Adrenal gland (tissue), 5 donors: ENCODE measurements around the gene NRXN3.

Experiments used
- CTCF ChIP-seq, 6 experiments: fragments of 450-650 bp in 4 of 6; fragments of 200-600 bp in 2 of 6; sonication (generic) in 1 of 6; IDR thresholded peaks; 1 replicate in 5 of 6; 2 replicates in 1 of 6; pipeline versions ENCODE4 v1.5.1 to v1.8.0; 2016 to 2021; ENCODE audit warnings: antibody characterized with exemption in 6 of 6, mild to moderate bottlenecking in 2 of 6, moderate library complexity in 1 of 6
- POLR2A ChIP-seq, 2 donors: fragments of 450-650 bp; IDR thresholded peaks; one replicate each; pipeline ENCODE4 v1.6.1; 2017; ENCODE audit warnings: antibody characterized with exemption in 2 of 2, mild to moderate bottlenecking in 2 of 2, moderate library complexity in 1 of 2
- donor health status: DM: no; HTN: no; CAD: no.

DNA sequence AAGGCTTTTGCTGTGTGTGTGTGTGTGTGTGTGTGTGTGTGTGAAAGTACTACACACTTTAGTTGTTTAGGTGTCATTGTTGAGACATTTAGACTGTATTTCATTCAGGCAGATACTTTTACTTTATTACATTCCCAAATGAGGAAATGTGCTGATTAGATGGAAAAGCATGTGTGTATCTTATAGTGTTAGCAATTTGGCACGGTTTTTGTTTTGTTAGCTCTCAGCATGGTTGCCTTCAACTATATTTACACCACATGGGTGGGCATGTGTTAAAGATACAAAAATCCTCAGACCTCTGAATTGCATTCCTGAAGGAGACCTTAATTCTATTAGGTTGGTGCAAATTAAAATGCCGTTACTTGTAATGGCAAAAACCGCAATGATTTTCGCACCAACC, 1161.7 kb downstream of the NRXN3 start:
- TF ChIP-seq CTCF (IDR thresholded peaks at IDR 0.05) (no peak), POLR2A (IDR thresholded peaks at IDR 0.05) (no peak)
